Stomach (tissue), 9 donors: ENCODE data around the gene CDC42EP1. TPM values are rescaled to one million over a fixed set of nuclear protein-coding genes. Genes with fewer than 3 reads are reported as not detected.

ENCODE experiments used
- DNase-seq, 2 donors: peaks; one replicate each; pipeline versions ENCODE4 v3.0.0 to v3.0.0-alpha.2; 2013 to 2019
- H3K27ac ChIP-seq, 5 donors: fragments of 200-600 bp in 4 of 5; sonication (generic) in 4 of 5; one replicate each; pipeline ENCODE4 v1.5.1; 2013 to 2019; ENCODE audit warnings: mild to moderate bottlenecking in 1 of 5, moderate library complexity in 1 of 5
- H3K27me3 ChIP-seq, 3 donors: fragments of 200-600 bp; sonication (generic); one replicate each; pipeline ENCODE4 v1.5.1; 2017 to 2019; ENCODE audit warnings: mixed run types in 1 of 3
- H3K36me3 ChIP-seq, 4 donors: fragments of 200-600 bp; sonication (generic); 1 replicate in 3 of 4; 2 replicates in 1 of 4; pipeline ENCODE4 v1.5.1; 2016 to 2019
- H3K4me1 ChIP-seq, 4 donors: fragments of 200-600 bp; sonication (generic); one replicate each; pipeline ENCODE4 v1.5.1; 2016 to 2019
- H3K4me3 ChIP-seq, 4 donors: fragments of 200-600 bp; sonication (generic) in 3 of 4; one replicate each; pipeline ENCODE4 v1.5.1; 2016 to 2019; ENCODE audit warnings: mild to moderate bottlenecking in 1 of 4
- H3K9me3 ChIP-seq, 4 donors: fragments of 200-600 bp; sonication (generic); one replicate each; pipeline ENCODE4 v1.5.1; 2016 to 2019
- CTCF ChIP-seq, 7 experiments: fragments of 450-650 bp in 4 of 7; fragments of 200-600 bp in 3 of 7; sonication (generic) in 3 of 7; IDR thresholded peaks; one replicate each; pipeline ENCODE4 v1.5.1; 2016 to 2019; ENCODE audit warnings: antibody characterized with exemption in 7 of 7, control low read depth in 2 of 7, mild to moderate bottlenecking in 1 of 7
- EP300 ChIP-seq: sonication (generic); formaldehyde crosslinking; IDR thresholded peaks from one replicate; pipeline ENCODE4 v1.6.1; 2017; ENCODE audit warnings: antibody characterized with exemption
- POLR2A ChIP-seq, 4 donors: fragments of 450-650 bp; IDR thresholded peaks; one replicate each; pipeline ENCODE4 v1.6.1; 2016; ENCODE audit warnings: antibody characterized with exemption in 4 of 4, control low read depth in 2 of 4, mild to moderate bottlenecking in 1 of 4, moderate library complexity in 1 of 4
- POLR2AphosphoS5 ChIP-seq, 3 donors: sonication (generic); formaldehyde crosslinking; IDR thresholded peaks; one replicate each; pipeline ENCODE4 v1.6.1; 2016; ENCODE audit warnings: antibody characterized with exemption in 3 of 3
- WGBS, 5 donors: extraction: QIAGEN DNeasy Blood & Tissue Kit in 3 of 5; methylation state at CpG; one replicate each; pipeline versions ENCODE4 v1.1.5 to v1.1.7; 2013 to 2018; 5-methylcytosine and 5-hydroxymethylcytosine counted together
- intact Hi-C: fragments of 100-400 bp; cut with DNase I; formaldehyde crosslinking; loops from one replicate; pipeline ENCODE4 v1.15.1; 2023; ENCODE audit warnings: low total_unique reads
- polyA plus RNA-seq, 3 donors: library from polyadenylated mRNA; stranded (reverse); fragments of 200-250 nt; gene quantifications; one replicate each; pipeline ENCODE4 v1.2.3, GENCODE V29; 2013
- total RNA-seq, 5 donors: library from RNA; depleted of rRNA; stranded (reverse); fragments of >200 nt; gene quantifications; one replicate each; pipeline versions ENCODE4 v1.1.0 to v1.2.3, GENCODE V29; 2014 to 2016
- donor health status: healthy with polysubstance abuse.
- donor health status: Bipolar disorder and iron deficiency.
- donor health status: healthy.

CDC42EP1 gene
- total and polyA plus RNA-seq, 8 donors, result 28.6 to 195 (median 80.1) TPM

- DNase-seq, result peak; percentile 68 to 83
- intact Hi-C loops, result no loop called here
- WGBS, 5 donors, result 3 to 22% (median 7%) methylated on average over 12 to 98 of the region's 99 CpGs
- Histone ChIP-seq H3K9me3 (no peaks in the 10 kb centered on the region), H3K4me1 (peaks cover 5 to 45% (median 33%) of the 10 kb centered on the region in 4 donors), H3K27me3 (peaks cover 0 to 52% (median 7%) of the 10 kb centered on the region in 3 donors), H3K36me3 (peaks cover 0 to 16% (median 12%) of the 10 kb centered on the region in 4 donors), H3K27ac (peak within 1 kb of the TSS; percentile 59 to 81 (median 73)), H3K4me3 (peak within 1 kb of the TSS; percentile 56 to 82 (median 70))
- TF ChIP-seq POLR2A (IDR thresholded peaks at IDR 0.05), result no peak
- TF ChIP-seq CTCF (IDR thresholded peaks at IDR 0.05), result no peak
- no peak for TF ChIP-seq EP300
- TF ChIP-seq POLR2AphosphoS5 (IDR thresholded peaks at IDR 0.05), result peak in 1 of 3 donors; percentile 29
These were observed 40.7 kb upstream of the CDC42EP1 start, which contains the start of gene CARD10 for GRCh38 chr22:37519268-37520195. Gene CARD10, minus strand, starts transcription at chr22:37519415. Its CDS starts 215 bp downstream, at chr22:37519200.

- H3K4me3 ChIP-seq, result no peak overlapping the region
- H3K27ac ChIP-seq, result peak overlapping the region in 1 of 5 donors; percentile 14
- intact Hi-C loops, result no loop called here
- WGBS, 5 donors, result 31 to 53% (median 39%) methylated on average over 10 of the region's 10 CpGs
- peaks cover 0 to 7% (median 3%) of the 10 kb centered on the region in 4 donors for H3K36me3 ChIP-seq
- DNase-seq, result no peak
- peaks cover 0 to 52% (median 7%) of the 10 kb centered on the region in 3 donors for H3K27me3 ChIP-seq
- H3K9me3 ChIP-seq, result no peaks in the 10 kb centered on the region
- TF ChIP-seq CTCF (IDR thresholded peaks at IDR 0.05) (no peak), POLR2AphosphoS5 (IDR thresholded peaks at IDR 0.05) (no peak), EP300 (no peak), POLR2A (IDR thresholded peaks at IDR 0.05) (no peak)
- peaks cover 5 to 51% (median 33%) of the 10 kb centered on the region in 4 donors for H3K4me1 ChIP-seq
These were observed 39.5 kb upstream of the CDC42EP1 start for GRCh38 chr22:37520776-37521191.

GRCh38 chr22:37521236-37521739 lies 39.0 kb upstream of the CDC42EP1 start:
- H3K4me3 ChIP-seq, result no peak overlapping the region
- H3K27me3 ChIP-seq, result peaks cover 0 to 52% (median 7%) of the 10 kb centered on the region in 3 donors
- peak in 1 of 2 donors; percentile 48 for DNase-seq
- peaks cover 5 to 49% (median 33%) of the 10 kb centered on the region in 4 donors for H3K4me1 ChIP-seq
- TF ChIP-seq POLR2AphosphoS5 (IDR thresholded peaks at IDR 0.05), result no peak
- TF ChIP-seq POLR2A (IDR thresholded peaks at IDR 0.05), result no peak
- 38 to 53% (median 40%) methylated on average over 10 to 14 of the region's 14 CpGs for WGBS, 5 donors
- intact Hi-C loops, result no loop called here
- H3K9me3 ChIP-seq, result no peaks in the 10 kb centered on the region
- peak overlapping the region in 2 of 5 donors; percentile 14 to 27 for H3K27ac ChIP-seq
- H3K36me3 ChIP-seq, result peaks cover 0 to 2% (median 0%) of the 10 kb centered on the region in 4 donors

- intact Hi-C loops, result no loop called here
- DNase-seq, result no peak
These were observed 37.8 kb upstream of the CDC42EP1 start for GRCh38 chr22:37522482-37522881.

More at GRCh38 chr22:37522482-37522881, 37.8 kb upstream of the CDC42EP1 start:
- WGBS, 5 donors, result 91 to 96% (median 94%) methylated on average over 6 of the region's 6 CpGs
- TF ChIP-seq POLR2AphosphoS5 (IDR thresholded peaks at IDR 0.05) (no peak), CTCF (IDR thresholded peaks at IDR 0.05) (no peak), EP300 (no peak), POLR2A (IDR thresholded peaks at IDR 0.05) (no peak)
- H3K4me1 ChIP-seq, result peaks cover 5 to 49% (median 33%) of the 10 kb centered on the region in 4 donors
- no peaks in the 10 kb centered on the region for H3K9me3 ChIP-seq
- no peak overlapping the region for H3K27ac ChIP-seq
- H3K36me3 ChIP-seq, result no peaks in the 10 kb centered on the region
- H3K4me3 ChIP-seq, result no peak overlapping the region
- H3K27me3 ChIP-seq, result peaks cover 0 to 51% (median 7%) of the 10 kb centered on the region in 3 donors
